IMR-90 (cell line): ENCODE measurements around the gene NIPAL3. TPM values are rescaled to one million over a fixed set of nuclear protein-coding genes. Genes with fewer than 3 reads are reported as not detected.

Experiments used
- ATAC-seq: fragments of 200-7000 bp; cut with Tn5 transposase; 2 replicates; pipeline ENCODE4 v1.9.1; 2020; ENCODE audit warnings: low read depth, mild to moderate bottlenecking, moderate library complexity
- BruUV-seq: library from RNA; stranded (reverse); fragments of 400-500 nt; replicated peaks from 2 replicates; lab custom pipeline; 2021; lab: Mats Ljungman, UMichigan
- CTCF ChIA-PET: fragments of 300-600 bp; formaldehyde crosslinking; extraction: SDS; loops from one replicate; lab custom pipeline; 2021; ENCODE audit warnings: antibody characterized with exemption; lab: Yijun Ruan, JAX
- POLR2A ChIA-PET: fragments of 300-600 bp; sonication (Branson Sonifier 250); formaldehyde crosslinking; loops from one replicate; lab custom pipeline; 2022; ENCODE audit warnings: antibody characterized with exemption; ENCODE audit not compliant: unreplicated experiment; lab: Charles Lee
- DNase-seq: peaks from one replicate; pipeline ENCODE4 v3.0.0; 2013
- H2AFZ ChIP-seq: replicated peaks from 2 replicates; pipeline ENCODE3; 2013; ENCODE audit warnings: low read length, mild to moderate bottlenecking; ENCODE audit not compliant: poor library complexity
- H2AK5ac ChIP-seq: 2 replicates; pipeline ENCODE4 v1.6.1; 2013; ENCODE audit warnings: low read depth, low read length, inconsistent platforms
- H2AK9ac ChIP-seq: replicated peaks from 2 replicates; pipeline ENCODE3; 2013; ENCODE audit warnings: mild to moderate bottlenecking, low read depth, low read length, moderate library complexity; ENCODE audit not compliant: poor library complexity
- H2BK120ac ChIP-seq: 2 replicates; pipeline ENCODE4 v1.6.1; 2013; ENCODE audit warnings: low read depth, low read length, inconsistent platforms
- H2BK15ac ChIP-seq: 3 replicates; pipeline ENCODE4 v1.6.1; 2013; ENCODE audit warnings: low read depth, low read length, inconsistent platforms
- H2BK20ac ChIP-seq: 2 replicates; pipeline ENCODE4 v1.6.1; 2013; ENCODE audit warnings: low read depth, mild to moderate bottlenecking, inconsistent platforms, low read length, moderate library complexity
- H2BK5ac ChIP-seq: 2 replicates; pipeline ENCODE4 v1.6.1; 2013; ENCODE audit warnings: mild to moderate bottlenecking, low read depth, low read length, inconsistent platforms; ENCODE audit not compliant: poor library complexity, severe bottlenecking
- H3K14ac ChIP-seq: replicated peaks from 2 replicates; pipeline ENCODE4 v1.6.1; 2013; ENCODE audit warnings: low read depth, low read length, inconsistent platforms
- H3K18ac ChIP-seq: 2 replicates; pipeline ENCODE4 v1.6.1; 2013; ENCODE audit warnings: low read depth, low read length, control low read depth
- H3K23ac ChIP-seq: 2 replicates; pipeline ENCODE4 v1.6.1; 2013; ENCODE audit warnings: low read depth, low read length, inconsistent platforms
- H3K27ac ChIP-seq: 2 replicates; pipeline ENCODE4 v1.5.1; 2013; ENCODE audit warnings: mild to moderate bottlenecking, control low read depth, low read length; ENCODE audit not compliant: insufficient read depth
- H3K27me3 ChIP-seq: 2 replicates; pipeline ENCODE4 v1.6.1; 2013; ENCODE audit warnings: low read length; ENCODE audit not compliant: control insufficient read depth, insufficient read depth
- H3K36me3 ChIP-seq: 2 replicates; pipeline ENCODE4 v1.6.1; 2013; ENCODE audit warnings: low read length, mixed read lengths; ENCODE audit not compliant: control insufficient read depth, insufficient read depth
- H3K4ac ChIP-seq: 2 replicates; pipeline ENCODE4 v1.6.1; 2013; ENCODE audit warnings: low read depth, low read length, inconsistent platforms
- H3K4me1 ChIP-seq: 2 replicates; pipeline ENCODE4 v1.6.1; 2013; ENCODE audit warnings: low read length, mixed read lengths; ENCODE audit not compliant: control insufficient read depth, insufficient read depth
- H3K4me2 ChIP-seq: 2 replicates; pipeline ENCODE4 v1.6.1; 2013; ENCODE audit warnings: low read depth, mild to moderate bottlenecking, control low read depth, low read length, moderate library complexity
- H3K4me3 ChIP-seq: 2 replicates; pipeline ENCODE4 v1.5.1; 2013; ENCODE audit warnings: low read depth, mild to moderate bottlenecking, control low read depth, low read length, moderate library complexity; ENCODE audit not compliant: insufficient read depth
- H3K56ac ChIP-seq: 2 replicates; pipeline ENCODE4 v1.6.1; 2013; ENCODE audit warnings: low read length, inconsistent platforms; ENCODE audit not compliant: insufficient read depth; ENCODE audit errors: extremely low read depth
- H3K79me1 ChIP-seq, 2 experiments: 2 replicates each; pipeline ENCODE4 v1.6.1; 2013; ENCODE audit warnings: low read length in 2 of 2, inconsistent platforms in 1 of 2, low read depth in 1 of 2
- H3K9ac ChIP-seq: 2 replicates; pipeline ENCODE4 v1.6.1; 2013; ENCODE audit warnings: low read depth, low read length, control low read depth
- H3K9me1 ChIP-seq: 2 replicates; pipeline ENCODE4 v1.6.1; 2013; ENCODE audit warnings: low read length, inconsistent platforms; ENCODE audit not compliant: insufficient read depth
- H3K9me3 ChIP-seq: 2 replicates; pipeline ENCODE4 v1.6.1; 2013; ENCODE audit warnings: low read length; ENCODE audit not compliant: control insufficient read depth, insufficient read depth
- H4K20me1 ChIP-seq: 2 replicates; pipeline ENCODE4 v1.6.1; 2013; ENCODE audit warnings: low read length, inconsistent platforms; ENCODE audit not compliant: insufficient read depth
- H4K5ac ChIP-seq: 2 replicates; pipeline ENCODE4 v1.6.1; 2013; ENCODE audit warnings: mild to moderate bottlenecking, low read depth, low read length, control low read depth
- H4K8ac ChIP-seq, 2 experiments: 2 replicates each; pipeline ENCODE4 v1.6.1; 2013; ENCODE audit warnings: low read depth in 2 of 2, low read length in 2 of 2, control low read depth in 1 of 2, inconsistent platforms in 1 of 2
- H4K91ac ChIP-seq: 2 replicates; pipeline ENCODE4 v1.6.1; 2013; ENCODE audit warnings: low read depth, low read length, inconsistent platforms; ENCODE audit not compliant: insufficient read depth
- BHLHE40 ChIP-seq: fragments of 150-350 bp; IDR thresholded peaks from 2 replicates; pipeline ENCODE4 v1.6.1; 2016; ENCODE audit warnings: mild to moderate bottlenecking, low read depth, low read length
- CEBPB ChIP-seq: IDR thresholded peaks from 2 replicates; pipeline ENCODE4 v1.6.1; 2012; ENCODE audit warnings: low read depth, low read length, improper control_type of control experiment
- CHD1 ChIP-seq: IDR thresholded peaks from 2 replicates; pipeline ENCODE4 v1.6.1; 2012; ENCODE audit warnings: low read depth, low read length, improper control_type of control experiment
- MXI1 ChIP-seq: IDR thresholded peaks from 2 replicates; pipeline ENCODE4 v1.6.1; 2012; ENCODE audit warnings: low read depth, mild to moderate bottlenecking, low read length, moderate library complexity, borderline replicate concordance
- NFE2L2 ChIP-seq: fragments of 150-350 bp; IDR thresholded peaks from 2 replicates; pipeline ENCODE4 v1.6.1; 2016; ENCODE audit warnings: low read depth, mild to moderate bottlenecking, low read length
- POLR2A ChIP-seq: IDR thresholded peaks from 2 replicates; pipeline ENCODE4 v1.6.1; 2012; ENCODE audit warnings: mild to moderate bottlenecking, low read depth, low read length
- RAD21 ChIP-seq: IDR thresholded peaks from 2 replicates; pipeline ENCODE4 v1.6.1; 2012; ENCODE audit warnings: low read length, improper control_type of control experiment
- RCOR1 ChIP-seq: IDR thresholded peaks from 2 replicates; pipeline ENCODE4 v1.6.1; 2012; ENCODE audit warnings: mild to moderate bottlenecking, low read length, improper control_type of control experiment; ENCODE audit not compliant: insufficient replicate concordance
- SMC3 ChIP-seq: fragments of 150-350 bp; IDR thresholded peaks from 2 replicates; pipeline ENCODE4 v1.6.1; 2016; ENCODE audit warnings: low read depth, mild to moderate bottlenecking, antibody characterized with exemption, low read length, moderate library complexity
- WGBS, 2 experiments: methylation state at CpG; one replicate each; pipeline versions ENCODE4 v1.1.5 to v1.1.7; 2013; ENCODE audit warnings: missing lambda C conversion rate in 2 of 2; ENCODE audit not compliant: insufficient read length in 1 of 2; ENCODE audit errors: extremely low coverage in 2 of 2; 5-methylcytosine and 5-hydroxymethylcytosine counted together
- dilution Hi-C: fragments of 300-500 bp; cut with HindIII; formaldehyde crosslinking; loops from one replicate; pipeline ENCODE4 v1.14.3; 2018; ENCODE audit warnings: low sequenced_read_pairs; ENCODE audit not compliant: unreplicated experiment
- in situ Hi-C: fragments of 300-500 bp; cut with MboI; formaldehyde crosslinking; loops from 3 replicates; pipeline ENCODE4 v1.14.3; 2019; ENCODE audit warnings: low sequenced_read_pairs, inconsistent platforms, mixed read lengths
- intact Hi-C: fragments of 100-400 bp; cut with micrococcal nuclease; formaldehyde crosslinking; loops from 2 replicates; pipeline ENCODE4 v1.10.0; 2022
- polyA plus RNA-seq, 3 experiments: library from polyadenylated mRNA; depleted of rRNA; stranded (reverse); fragments of >200 nt; gene quantifications; 2 replicates each; pipeline ENCODE4 v1.2.3, GENCODE V29; 2012; ENCODE audit warnings: low replicate concordance in 1 of 3
- total RNA-seq: library from RNA; depleted of rRNA; stranded (reverse); fragments of >200 nt; gene quantifications from 2 replicates; pipeline ENCODE4 v1.2.3, GENCODE V29; 2012
- TF ChIP-seq, protein P1 (sequence below): fragments of 150-350 bp; IDR thresholded peaks from 2 replicates; pipeline ENCODE4 v1.6.1; 2016; ENCODE audit warnings: low read depth, mild to moderate bottlenecking, low read length, moderate library complexity, borderline replicate concordance
- TF ChIP-seq, protein P2 (sequence below): conservative IDR thresholded peaks from 2 replicates; pipeline ENCODE4 v1.5.1; 2012; ENCODE audit warnings: mild to moderate bottlenecking, low read depth, low read length, improper control_type of control experiment
- TF ChIP-seq, protein P3 (sequence below): fragments of 150-350 bp; IDR thresholded peaks from 2 replicates; pipeline ENCODE4 v1.6.1; 2017; ENCODE audit warnings: mild to moderate bottlenecking, antibody characterized with exemption, low read length, low read depth

NIPAL3 gene
- total and polyA plus RNA-seq, 2 of the 4 experiments (the other 2 are of a cell fraction): 55.0 to 123 TPM

DNA sequence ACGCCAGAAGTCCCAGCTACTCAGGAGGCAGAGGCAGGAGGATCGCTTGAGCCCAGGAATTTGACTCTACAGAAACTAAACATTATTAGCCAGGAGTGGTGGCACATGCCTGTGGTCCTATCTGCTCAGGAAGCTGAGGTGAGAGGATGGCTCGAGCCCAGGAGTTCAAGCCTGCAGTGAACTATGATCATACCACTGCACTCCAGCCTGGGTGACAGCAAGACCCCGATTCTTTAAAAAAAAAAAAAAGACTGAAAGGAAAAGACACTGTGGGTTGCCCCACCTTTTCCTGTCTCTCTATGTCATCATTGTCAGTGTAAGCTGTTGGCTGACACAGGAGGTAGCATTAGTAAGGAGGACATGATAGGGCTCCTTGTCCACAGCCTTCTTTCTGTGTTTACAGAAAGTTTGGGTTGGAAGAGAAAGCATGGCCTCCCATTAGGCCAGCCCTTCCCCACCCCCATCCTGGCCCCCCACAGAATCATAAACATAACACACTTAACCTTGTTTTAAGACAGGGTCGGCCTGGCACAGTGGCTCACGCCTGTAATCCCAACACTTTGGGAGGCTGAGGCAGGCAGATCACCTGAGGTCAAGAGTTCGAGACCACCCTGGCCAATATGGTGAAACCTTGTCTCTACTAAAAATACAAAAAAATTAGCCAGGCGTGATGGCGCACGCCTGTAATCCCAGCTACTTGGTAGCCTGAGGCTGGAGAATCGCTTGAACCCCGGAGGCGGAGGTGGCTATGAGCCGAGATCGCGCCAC, 66.4 kb downstream of the NIPAL3 start:
- DNase-seq (no peak), ATAC-seq (no peak; the same call in 1 of the 2 replicates)
- no peak overlapping the region for H3K56ac ChIP-seq
- H3K27ac ChIP-seq: no peak overlapping the region
- no peak overlapping the region for H3K4ac ChIP-seq
- no peaks in the 10 kb centered on the region; the same call in 1 of the 2 replicates for H3K27me3 ChIP-seq
- 93% methylated on average over 9 of the region's 16 CpGs; no CpG with 5 or more reads in 1 of the 2 experiments for WGBS, 2 experiments
- H2BK120ac ChIP-seq: no peak overlapping the region
- intact Hi-C loops (no loop called here), dilution Hi-C loops (no loop called here), in situ Hi-C loops (no loop called here)
- H3K9ac ChIP-seq: no peak overlapping the region
- H3K4me1 ChIP-seq: no peaks in the 10 kb centered on the region
- H4K5ac ChIP-seq: no peak overlapping the region
- CTCF ChIA-PET: interaction anchor here (1.1 kb wide), 1 partner anchor 10 kb away, joined by 5 read pairs; no protein-coding TSS in a partner anchor
- H3K14ac ChIP-seq: no peak overlapping the region
- no peak for TF ChIP-seq BHLHE40
- TF ChIP-seq, protein P1, sequence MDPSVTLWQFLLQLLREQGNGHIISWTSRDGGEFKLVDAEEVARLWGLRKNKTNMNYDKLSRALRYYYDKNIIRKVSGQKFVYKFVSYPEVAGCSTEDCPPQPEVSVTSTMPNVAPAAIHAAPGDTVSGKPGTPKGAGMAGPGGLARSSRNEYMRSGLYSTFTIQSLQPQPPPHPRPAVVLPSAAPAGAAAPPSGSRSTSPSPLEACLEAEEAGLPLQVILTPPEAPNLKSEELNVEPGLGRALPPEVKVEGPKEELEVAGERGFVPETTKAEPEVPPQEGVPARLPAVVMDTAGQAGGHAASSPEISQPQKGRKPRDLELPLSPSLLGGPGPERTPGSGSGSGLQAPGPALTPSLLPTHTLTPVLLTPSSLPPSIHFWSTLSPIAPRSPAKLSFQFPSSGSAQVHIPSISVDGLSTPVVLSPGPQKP: no peak
- TF ChIP-seq, protein P2, sequence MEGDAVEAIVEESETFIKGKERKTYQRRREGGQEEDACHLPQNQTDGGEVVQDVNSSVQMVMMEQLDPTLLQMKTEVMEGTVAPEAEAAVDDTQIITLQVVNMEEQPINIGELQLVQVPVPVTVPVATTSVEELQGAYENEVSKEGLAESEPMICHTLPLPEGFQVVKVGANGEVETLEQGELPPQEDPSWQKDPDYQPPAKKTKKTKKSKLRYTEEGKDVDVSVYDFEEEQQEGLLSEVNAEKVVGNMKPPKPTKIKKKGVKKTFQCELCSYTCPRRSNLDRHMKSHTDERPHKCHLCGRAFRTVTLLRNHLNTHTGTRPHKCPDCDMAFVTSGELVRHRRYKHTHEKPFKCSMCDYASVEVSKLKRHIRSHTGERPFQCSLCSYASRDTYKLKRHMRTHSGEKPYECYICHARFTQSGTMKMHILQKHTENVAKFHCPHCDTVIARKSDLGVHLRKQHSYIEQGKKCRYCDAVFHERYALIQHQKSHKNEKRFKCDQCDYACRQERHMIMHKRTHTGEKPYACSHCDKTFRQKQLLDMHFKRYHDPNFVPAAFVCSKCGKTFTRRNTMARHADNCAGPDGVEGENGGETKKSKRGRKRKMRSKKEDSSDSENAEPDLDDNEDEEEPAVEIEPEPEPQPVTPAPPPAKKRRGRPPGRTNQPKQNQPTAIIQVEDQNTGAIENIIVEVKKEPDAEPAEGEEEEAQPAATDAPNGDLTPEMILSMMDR: no peak
- TF ChIP-seq MXI1: no peak
- TF ChIP-seq, protein P3, sequence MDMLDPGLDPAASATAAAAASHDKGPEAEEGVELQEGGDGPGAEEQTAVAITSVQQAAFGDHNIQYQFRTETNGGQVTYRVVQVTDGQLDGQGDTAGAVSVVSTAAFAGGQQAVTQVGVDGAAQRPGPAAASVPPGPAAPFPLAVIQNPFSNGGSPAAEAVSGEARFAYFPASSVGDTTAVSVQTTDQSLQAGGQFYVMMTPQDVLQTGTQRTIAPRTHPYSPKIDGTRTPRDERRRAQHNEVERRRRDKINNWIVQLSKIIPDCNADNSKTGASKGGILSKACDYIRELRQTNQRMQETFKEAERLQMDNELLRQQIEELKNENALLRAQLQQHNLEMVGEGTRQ: no peak
- no peak for TF ChIP-seq CEBPB
- TF ChIP-seq SMC3: no peak
- TF ChIP-seq RCOR1: no peak
- no peak for TF ChIP-seq NFE2L2
- TF ChIP-seq RAD21: no peak
- no peak for TF ChIP-seq POLR2A
- no peak for TF ChIP-seq CHD1
- no peaks in the 10 kb centered on the region for H3K9me3 ChIP-seq
- no peaks in the 10 kb centered on the region for H4K20me1 ChIP-seq
- BruUV-seq: no TSS peak
- H3K79me1 ChIP-seq: no peaks in the 10 kb centered on the region
- no peaks in the 10 kb centered on the region; the same call in 1 of the 2 replicates for H3K9me1 ChIP-seq
- H2AK9ac ChIP-seq: no peak overlapping the region
- H3K4me3 ChIP-seq: no peak overlapping the region
- no peak overlapping the region for H2BK15ac ChIP-seq
- no peak overlapping the region for H2BK20ac ChIP-seq
- no peak overlapping the region for H2AK5ac ChIP-seq
- no peak overlapping the region for H3K4me2 ChIP-seq
- no peak overlapping the region for H4K91ac ChIP-seq
- H3K36me3 ChIP-seq: no peaks in the 10 kb centered on the region
- no peak overlapping the region for H3K18ac ChIP-seq
- H3K23ac ChIP-seq: no peak overlapping the region
- POLR2A ChIA-PET: interaction anchor here (0.5 kb wide), 1 partner anchor 19 kb away, joined by 4 read pairs; no protein-coding TSS in a partner anchor
- peak overlapping the region; percentile 56 for H2AFZ ChIP-seq
- H2BK5ac ChIP-seq: no peak overlapping the region
- no peak overlapping the region for H4K8ac ChIP-seq
